Measurements from ENCODE around the gene DAP3. TPM values are rescaled to one million over a fixed set of nuclear protein-coding genes. Genes with fewer than 3 reads are reported as not detected.
"Not testable (repeated sequence)": the region's sequence is repeated elsewhere in the genome, so short reads cannot be mapped to it uniquely, and the experiment has no call there.

Gene DAP3
- total RNA-seq, 4 donors from 2014 or later, result 158 to 204 (median 186) TPM

- Histone ChIP-seq H3K9me3 (no peaks in the 10 kb centered on the region), H3K27ac (no peak overlapping the region), H3K4me1 (peaks cover 0 to 2% of the 10 kb centered on the region in 2 donors), H3K27me3 (no peaks in the 10 kb centered on the region), H3K4me3 (no peak overlapping the region), H3K36me3 (peaks cover 0 to 11% of the 10 kb centered on the region in 2 donors)
- DNase-seq, result no peak
- TF ChIP-seq POLR2A (IDR thresholded peaks at IDR 0.05) (no peak), CTCF (IDR thresholded peaks at IDR 0.05 in 4 of 5, conservative IDR thresholded peaks at IDR 0.05 in 1 of 5) (no peak)
- intact Hi-C loops (cut with DNase I; ENCODE audit: low total_unique reads), result no loop called here
- ATAC-seq, result no peak
- in situ Hi-C loops (cut with MboI; ENCODE audit: low sequenced_read_pairs in 4 of 4), result no loop called here
Measured at GRCh38 chr1:155706139-155706538, 17.2 kb downstream of the DAP3 start.

GRCh38 chr1:155709391-155709790, 20.5 kb downstream of the DAP3 start:
- intact Hi-C loops (cut with DNase I; ENCODE audit: low total_unique reads), result no loop called here
- Histone ChIP-seq H3K4me3 (no peak overlapping the region), H3K4me1 (peaks cover 0 to 10% of the 10 kb centered on the region in 2 donors), H3K27me3 (no peaks in the 10 kb centered on the region), H3K27ac (no peak overlapping the region), H3K9me3 (no peaks in the 10 kb centered on the region), H3K36me3 (peaks cover 0 to 16% of the 10 kb centered on the region in 2 donors)
- ATAC-seq (no peak), DNase-seq (no peak)
- in situ Hi-C loops (cut with MboI; ENCODE audit: low sequenced_read_pairs in 4 of 4), result no loop called here
- TF ChIP-seq POLR2A (IDR thresholded peaks at IDR 0.05), result no peak
- no peak for TF ChIP-seq CTCF (IDR thresholded peaks at IDR 0.05 in 4 of 5, conservative IDR thresholded peaks at IDR 0.05 in 1 of 5)

GRCh38 chr1:155711457-155711856, 22.6 kb downstream of the DAP3 start:
- in situ Hi-C loops (cut with MboI; ENCODE audit: low sequenced_read_pairs in 4 of 4); H3K4me3 ChIP-seq; ATAC-seq; H3K9me3 ChIP-seq; intact Hi-C loops (cut with DNase I; ENCODE audit: low total_unique reads); DNase-seq; H3K27ac ChIP-seq; H3K27me3 ChIP-seq: not testable (repeated sequence)
- Histone ChIP-seq H3K36me3 (peaks cover 0 to 16% of the 10 kb centered on the region in 2 donors), H3K4me1 (peaks cover 0 to 10% of the 10 kb centered on the region in 2 donors)

- H3K27ac ChIP-seq; H3K27me3 ChIP-seq; H3K9me3 ChIP-seq; ATAC-seq; DNase-seq; H3K4me3 ChIP-seq; intact Hi-C loops (cut with DNase I; ENCODE audit: low total_unique reads); in situ Hi-C loops (cut with MboI; ENCODE audit: low sequenced_read_pairs in 4 of 4): not testable (repeated sequence)
- peaks cover 0 to 16% of the 10 kb centered on the region in 2 donors for H3K36me3 ChIP-seq
- peaks cover 0 to 10% of the 10 kb centered on the region in 2 donors for H3K4me1 ChIP-seq
Measured at GRCh38 chr1:155712636-155713035, 23.7 kb downstream of the DAP3 start.

GRCh38 chr1:155713075-155713474, 24.2 kb downstream of the DAP3 start:
- no peaks in the 10 kb centered on the region for H3K27me3 ChIP-seq
- ATAC-seq (no peak), DNase-seq (no peak)
- TF ChIP-seq POLR2A (IDR thresholded peaks at IDR 0.05) (no peak), CTCF (IDR thresholded peaks at IDR 0.05 in 4 of 5, conservative IDR thresholded peaks at IDR 0.05 in 1 of 5) (no peak)
- no peak overlapping the region for H3K27ac ChIP-seq
- peaks cover 0 to 16% of the 10 kb centered on the region in 2 donors for H3K36me3 ChIP-seq
- no peak overlapping the region for H3K4me3 ChIP-seq
- in situ Hi-C loops (cut with MboI; ENCODE audit: low sequenced_read_pairs in 4 of 4), result no loop called here
- H3K4me1 ChIP-seq, result peaks cover 0 to 10% of the 10 kb centered on the region in 2 donors
- no peaks in the 10 kb centered on the region for H3K9me3 ChIP-seq
- intact Hi-C loops (cut with DNase I; ENCODE audit: low total_unique reads), result no loop called here

GRCh38 chr1:155715056-155715455, 26.2 kb downstream of the DAP3 start:
- ATAC-seq; H3K4me3 ChIP-seq; in situ Hi-C loops (cut with MboI; ENCODE audit: low sequenced_read_pairs in 4 of 4); DNase-seq; H3K9me3 ChIP-seq; H3K27ac ChIP-seq; H3K27me3 ChIP-seq; intact Hi-C loops (cut with DNase I; ENCODE audit: low total_unique reads): not testable (repeated sequence)
- Histone ChIP-seq H3K4me1 (peaks cover 0 to 10% of the 10 kb centered on the region in 2 donors), H3K36me3 (peaks cover 0 to 20% of the 10 kb centered on the region in 2 donors)

Data from gastrocnemius medialis (tissue), 4 donors.